ENCODE results near the gene LEMD3.

The LEMD3 gene

DNA sequence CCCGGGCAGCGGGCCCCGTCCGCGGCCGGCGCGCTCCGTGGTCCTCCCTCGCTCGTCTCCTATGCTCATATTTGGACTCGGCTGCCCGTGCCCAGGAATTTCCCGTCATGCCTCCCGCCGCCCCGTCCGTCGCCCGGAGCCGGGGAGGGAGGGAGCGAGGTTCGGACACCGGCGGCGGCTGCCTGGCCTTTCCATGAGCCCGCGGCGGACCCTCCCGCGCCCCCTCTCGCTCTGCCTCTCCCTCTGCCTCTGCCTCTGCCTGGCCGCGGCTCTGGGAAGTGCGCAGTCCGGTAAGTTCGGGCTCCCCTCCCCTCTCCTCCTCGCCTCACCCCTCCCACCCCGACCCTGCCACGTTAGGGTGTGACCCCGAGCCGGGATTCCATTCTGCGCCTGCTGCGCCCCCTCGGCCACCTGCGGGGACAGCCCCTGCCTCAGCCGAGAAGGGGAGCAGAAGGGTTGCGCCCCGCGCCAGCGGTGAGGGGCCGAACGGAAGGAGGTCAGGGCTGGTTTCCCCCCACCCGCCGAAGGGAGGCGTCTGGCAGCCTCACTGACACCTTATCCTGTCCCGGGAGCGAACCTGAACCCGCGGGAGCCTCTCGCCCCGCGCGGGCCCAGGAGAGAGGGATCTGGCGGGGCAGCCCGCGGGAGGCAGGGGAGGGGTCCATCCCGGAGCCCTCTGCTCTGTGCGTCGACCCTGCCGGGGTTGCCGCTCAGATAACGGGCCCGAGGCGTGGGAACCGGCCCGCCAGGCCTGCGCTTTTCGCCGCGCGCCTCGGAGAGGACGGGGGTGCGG, 109.4 kb downstream of the LEMD3 start, which contains the start of gene MSRB3 (continued):
- TF ChIP-seq, protein P1, sequence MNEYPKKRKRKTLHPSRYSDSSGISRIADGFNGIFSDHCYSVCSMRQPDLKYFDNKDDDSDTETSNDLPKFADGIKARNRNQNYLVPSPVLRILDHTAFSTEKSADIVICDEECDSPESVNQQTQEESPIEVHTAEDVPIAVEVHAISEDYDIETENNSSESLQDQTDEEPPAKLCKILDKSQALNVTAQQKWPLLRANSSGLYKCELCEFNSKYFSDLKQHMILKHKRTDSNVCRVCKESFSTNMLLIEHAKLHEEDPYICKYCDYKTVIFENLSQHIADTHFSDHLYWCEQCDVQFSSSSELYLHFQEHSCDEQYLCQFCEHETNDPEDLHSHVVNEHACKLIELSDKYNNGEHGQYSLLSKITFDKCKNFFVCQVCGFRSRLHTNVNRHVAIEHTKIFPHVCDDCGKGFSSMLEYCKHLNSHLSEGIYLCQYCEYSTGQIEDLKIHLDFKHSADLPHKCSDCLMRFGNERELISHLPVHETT (tag by site-specific recombination; IDR thresholded peaks at IDR 0.05) = 0 out of 2 replicates have a peak, but pooled peaks have one; percentile 22
- TF ChIP-seq KLF16 (tag by site-specific recombination; IDR thresholded peaks at IDR 0.05) = peak; percentile 71
- 0 out of 2 replicates have a peak, but pooled peaks have one; percentile 31 for TF ChIP-seq SP7 (tag by site-specific recombination; IDR thresholded peaks at IDR 0.05)
- TF ChIP-seq OSR2 (tag by site-specific recombination; IDR thresholded peaks at IDR 0.05) = peak; percentile 55
- TF ChIP-seq ZNF600 (tag by site-specific recombination; IDR thresholded peaks at IDR 0.05) = peak; percentile 76
- no peak for TF ChIP-seq ZNF48 (tag by site-specific recombination; IDR thresholded peaks at IDR 0.05)
- no peak for TF ChIP-seq ZNF626 (tag by site-specific recombination; IDR thresholded peaks at IDR 0.05)
- TF ChIP-seq ZNF76 (tag by site-specific recombination; IDR thresholded peaks at IDR 0.05; ENCODE audit: borderline replicate concordance, low read depth) = peak; percentile 94
- TF ChIP-seq ZNF514 (tag by site-specific recombination; IDR thresholded peaks at IDR 0.05) = no peak
- no peak for TF ChIP-seq ZFHX2 (tag by site-specific recombination; conservative IDR thresholded peaks at IDR 0.05)
- TF ChIP-seq, protein P2, sequence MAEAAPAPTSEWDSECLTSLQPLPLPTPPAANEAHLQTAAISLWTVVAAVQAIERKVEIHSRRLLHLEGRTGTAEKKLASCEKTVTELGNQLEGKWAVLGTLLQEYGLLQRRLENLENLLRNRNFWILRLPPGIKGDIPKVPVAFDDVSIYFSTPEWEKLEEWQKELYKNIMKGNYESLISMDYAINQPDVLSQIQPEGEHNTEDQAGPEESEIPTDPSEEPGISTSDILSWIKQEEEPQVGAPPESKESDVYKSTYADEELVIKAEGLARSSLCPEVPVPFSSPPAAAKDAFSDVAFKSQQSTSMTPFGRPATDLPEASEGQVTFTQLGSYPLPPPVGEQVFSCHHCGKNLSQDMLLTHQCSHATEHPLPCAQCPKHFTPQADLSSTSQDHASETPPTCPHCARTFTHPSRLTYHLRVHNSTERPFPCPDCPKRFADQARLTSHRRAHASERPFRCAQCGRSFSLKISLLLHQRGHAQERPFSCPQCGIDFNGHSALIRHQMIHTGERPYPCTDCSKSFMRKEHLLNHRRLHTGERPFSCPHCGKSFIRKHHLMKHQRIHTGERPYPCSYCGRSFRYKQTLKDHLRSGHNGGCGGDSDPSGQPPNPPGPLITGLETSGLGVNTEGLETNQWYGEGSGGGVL (tag by site-specific recombination; IDR thresholded peaks at IDR 0.05) = peak; percentile 85
- no peak for TF ChIP-seq TCF7L2 (IDR thresholded peaks at IDR 0.05; ENCODE audit: borderline replicate concordance, low read depth, low read length)
- TF ChIP-seq ZNF354C (tag by site-specific recombination; IDR thresholded peaks at IDR 0.05; ENCODE audit: borderline replicate concordance, low read depth) = no peak
- TF ChIP-seq, protein P3, sequence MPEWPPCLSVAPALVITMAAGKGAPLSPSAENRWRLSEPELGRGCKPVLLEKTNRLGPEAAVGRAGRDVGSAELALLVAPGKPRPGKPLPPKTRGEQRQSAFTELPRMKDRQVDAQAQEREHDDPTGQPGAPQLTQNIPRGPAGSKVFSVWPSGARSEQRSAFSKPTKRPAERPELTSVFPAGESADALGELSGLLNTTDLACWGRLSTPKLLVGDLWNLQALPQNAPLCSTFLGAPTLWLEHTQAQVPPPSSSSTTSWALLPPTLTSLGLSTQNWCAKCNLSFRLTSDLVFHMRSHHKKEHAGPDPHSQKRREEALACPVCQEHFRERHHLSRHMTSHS (tag by site-specific recombination; IDR thresholded peaks at IDR 0.05) = no peak
- TF ChIP-seq KLF8 (tag by site-specific recombination; IDR thresholded peaks at IDR 0.05) = peak; percentile 66
- TF ChIP-seq ZNF140 (tag by site-specific recombination; IDR thresholded peaks at IDR 0.05) = no peak
- no peak for TF ChIP-seq ZNF23 (tag by site-specific recombination; IDR thresholded peaks at IDR 0.05; ENCODE audit: borderline replicate concordance)
- no peak for TF ChIP-seq ZFP3 (tag by site-specific recombination; IDR thresholded peaks at IDR 0.05; ENCODE audit: low read depth)
- no peak for TF ChIP-seq MZF1 (tag by site-specific recombination; IDR thresholded peaks at IDR 0.05; ENCODE audit: borderline replicate concordance)
- TF ChIP-seq ZNF701 (tag by site-specific recombination; IDR thresholded peaks at IDR 0.05) = no peak
- no peak for TF ChIP-seq ZNF202 (tag by site-specific recombination; IDR thresholded peaks at IDR 0.05; ENCODE audit: borderline replicate concordance)
- TF ChIP-seq ZNF837 (tag by site-specific recombination; IDR thresholded peaks at IDR 0.05) = no peak
- TF ChIP-seq, protein P4, sequence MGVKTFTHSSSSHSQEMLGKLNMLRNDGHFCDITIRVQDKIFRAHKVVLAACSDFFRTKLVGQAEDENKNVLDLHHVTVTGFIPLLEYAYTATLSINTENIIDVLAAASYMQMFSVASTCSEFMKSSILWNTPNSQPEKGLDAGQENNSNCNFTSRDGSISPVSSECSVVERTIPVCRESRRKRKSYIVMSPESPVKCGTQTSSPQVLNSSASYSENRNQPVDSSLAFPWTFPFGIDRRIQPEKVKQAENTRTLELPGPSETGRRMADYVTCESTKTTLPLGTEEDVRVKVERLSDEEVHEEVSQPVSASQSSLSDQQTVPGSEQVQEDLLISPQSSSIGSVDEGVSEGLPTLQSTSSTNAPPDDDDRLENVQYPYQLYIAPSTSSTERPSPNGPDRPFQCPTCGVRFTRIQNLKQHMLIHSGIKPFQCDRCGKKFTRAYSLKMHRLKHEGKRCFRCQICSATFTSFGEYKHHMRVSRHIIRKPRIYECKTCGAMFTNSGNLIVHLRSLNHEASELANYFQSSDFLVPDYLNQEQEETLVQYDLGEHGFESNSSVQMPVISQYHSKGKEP (tag by site-specific recombination; IDR thresholded peaks at IDR 0.05) = no peak
- no peak for TF ChIP-seq ZNF214 (tag by site-specific recombination; IDR thresholded peaks at IDR 0.05; ENCODE audit: borderline replicate concordance)
- TF ChIP-seq ZNF658 (tag by site-specific recombination; IDR thresholded peaks at IDR 0.05) = no peak
- no peak for TF ChIP-seq MYNN (tag by site-specific recombination; IDR thresholded peaks at IDR 0.05; ENCODE audit: borderline replicate concordance)
- no peak for TF ChIP-seq ZNF549 (tag by site-specific recombination; IDR thresholded peaks at IDR 0.05)
- no peak; the same call in 1 of the 2 replicates for TF ChIP-seq KLF7 (tag by site-specific recombination; IDR thresholded peaks at IDR 0.05; ENCODE audit: borderline replicate concordance)
- TF ChIP-seq, protein P5, sequence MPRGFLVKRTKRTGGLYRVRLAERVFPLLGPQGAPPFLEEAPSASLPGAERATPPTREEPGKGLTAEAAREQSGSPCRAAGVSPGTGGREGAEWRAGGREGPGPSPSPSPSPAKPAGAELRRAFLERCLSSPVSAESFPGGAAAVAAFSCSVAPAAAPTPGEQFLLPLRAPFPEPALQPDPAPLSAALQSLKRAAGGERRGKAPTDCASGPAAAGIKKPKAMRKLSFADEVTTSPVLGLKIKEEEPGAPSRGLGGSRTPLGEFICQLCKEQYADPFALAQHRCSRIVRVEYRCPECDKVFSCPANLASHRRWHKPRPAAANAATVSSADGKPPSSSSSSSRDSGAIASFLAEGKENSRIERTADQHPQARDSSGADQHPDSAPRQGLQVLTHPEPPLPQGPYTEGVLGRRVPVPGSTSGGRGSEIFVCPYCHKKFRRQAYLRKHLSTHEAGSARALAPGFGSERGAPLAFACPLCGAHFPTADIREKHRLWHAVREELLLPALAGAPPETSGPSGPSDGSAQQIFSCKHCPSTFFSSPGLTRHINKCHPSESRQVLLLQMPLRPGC (tag by site-specific recombination; IDR thresholded peaks at IDR 0.05) = peak; percentile 94
- TF ChIP-seq SP2 (tag by site-specific recombination; IDR thresholded peaks at IDR 0.05) = peak; percentile 48
- no peak for TF ChIP-seq ZNF521 (tag by site-specific recombination; IDR thresholded peaks at IDR 0.05)
- peak; percentile 51 for TF ChIP-seq WT1 (tag by site-specific recombination; IDR thresholded peaks at IDR 0.05)

Data from HEK293 (cell line).